SK-N-SH (cell line): Measurements from ENCODE around the gene CASP7.

Source experiments
- POLR2AphosphoS5 ChIP-seq: IDR thresholded peaks from 2 replicates; pipeline ENCODE4 v1.6.1; 2012; ENCODE audit warnings: low read depth, low read length
- TAF1 ChIP-seq: IDR thresholded peaks from 2 replicates; pipeline ENCODE4 v1.6.1; 2012; ENCODE audit warnings: low read depth, mild to moderate bottlenecking, low read length, moderate library complexity, borderline replicate concordance
- TCF12 ChIP-seq: IDR thresholded peaks from 2 replicates; pipeline ENCODE4 v1.4.0; 2012
- TEAD4 ChIP-seq: IDR thresholded peaks from 2 replicates; pipeline ENCODE4 v1.4.0; 2012; ENCODE audit warnings: mild to moderate bottlenecking, borderline replicate concordance; ENCODE audit not compliant: insufficient read depth
- TF ChIP-seq, protein P1 (sequence below): fragments of 200-600 bp; sonication (generic); IDR thresholded peaks from 2 replicates; pipeline ENCODE4 v1.6.1; 2017; ENCODE audit warnings: antibody characterized with exemption, mild to moderate bottlenecking, moderate library complexity
- TF ChIP-seq, protein P2 (sequence below): IDR thresholded peaks from 2 replicates; pipeline ENCODE4 v1.4.0; 2012; ENCODE audit warnings: low read depth
- TF ChIP-seq, protein P3 (sequence below): IDR thresholded peaks from 2 replicates; pipeline ENCODE4 v1.4.0; 2012; ENCODE audit warnings: low read depth, borderline replicate concordance

DNA sequence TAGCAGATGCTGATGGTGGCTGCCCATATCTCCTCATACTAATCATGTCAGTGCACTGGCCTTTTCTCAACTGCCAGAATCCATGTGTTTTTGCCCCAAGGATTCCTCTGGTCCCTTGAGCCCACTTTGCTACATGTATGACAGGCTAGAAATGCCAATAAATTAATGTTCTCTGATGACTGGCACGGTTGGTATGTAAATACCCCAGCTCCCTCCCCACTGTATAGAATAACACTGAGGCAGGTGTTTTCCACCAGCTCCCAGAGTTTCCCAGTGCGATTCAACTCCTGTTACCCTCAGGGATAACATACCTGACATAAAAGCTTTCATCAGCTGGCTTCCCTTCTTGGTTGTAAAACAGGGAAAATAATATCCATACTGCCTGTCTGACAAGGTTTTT, 62.8 kb downstream of the CASP7 start:
- TF ChIP-seq, protein P1, sequence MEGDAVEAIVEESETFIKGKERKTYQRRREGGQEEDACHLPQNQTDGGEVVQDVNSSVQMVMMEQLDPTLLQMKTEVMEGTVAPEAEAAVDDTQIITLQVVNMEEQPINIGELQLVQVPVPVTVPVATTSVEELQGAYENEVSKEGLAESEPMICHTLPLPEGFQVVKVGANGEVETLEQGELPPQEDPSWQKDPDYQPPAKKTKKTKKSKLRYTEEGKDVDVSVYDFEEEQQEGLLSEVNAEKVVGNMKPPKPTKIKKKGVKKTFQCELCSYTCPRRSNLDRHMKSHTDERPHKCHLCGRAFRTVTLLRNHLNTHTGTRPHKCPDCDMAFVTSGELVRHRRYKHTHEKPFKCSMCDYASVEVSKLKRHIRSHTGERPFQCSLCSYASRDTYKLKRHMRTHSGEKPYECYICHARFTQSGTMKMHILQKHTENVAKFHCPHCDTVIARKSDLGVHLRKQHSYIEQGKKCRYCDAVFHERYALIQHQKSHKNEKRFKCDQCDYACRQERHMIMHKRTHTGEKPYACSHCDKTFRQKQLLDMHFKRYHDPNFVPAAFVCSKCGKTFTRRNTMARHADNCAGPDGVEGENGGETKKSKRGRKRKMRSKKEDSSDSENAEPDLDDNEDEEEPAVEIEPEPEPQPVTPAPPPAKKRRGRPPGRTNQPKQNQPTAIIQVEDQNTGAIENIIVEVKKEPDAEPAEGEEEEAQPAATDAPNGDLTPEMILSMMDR = no peak
- TF ChIP-seq, protein P2, sequence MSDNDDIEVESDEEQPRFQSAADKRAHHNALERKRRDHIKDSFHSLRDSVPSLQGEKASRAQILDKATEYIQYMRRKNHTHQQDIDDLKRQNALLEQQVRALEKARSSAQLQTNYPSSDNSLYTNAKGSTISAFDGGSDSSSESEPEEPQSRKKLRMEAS = no peak
- no peak for TF ChIP-seq POLR2AphosphoS5
- no peak for TF ChIP-seq TEAD4
- TF ChIP-seq TCF12 = no peak
- TF ChIP-seq, protein P3, sequence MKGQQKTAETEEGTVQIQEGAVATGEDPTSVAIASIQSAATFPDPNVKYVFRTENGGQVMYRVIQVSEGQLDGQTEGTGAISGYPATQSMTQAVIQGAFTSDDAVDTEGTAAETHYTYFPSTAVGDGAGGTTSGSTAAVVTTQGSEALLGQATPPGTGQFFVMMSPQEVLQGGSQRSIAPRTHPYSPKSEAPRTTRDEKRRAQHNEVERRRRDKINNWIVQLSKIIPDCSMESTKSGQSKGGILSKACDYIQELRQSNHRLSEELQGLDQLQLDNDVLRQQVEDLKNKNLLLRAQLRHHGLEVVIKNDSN = no peak
- TF ChIP-seq TAF1 = no peak
